Suppressor macrophage treated with lipopolysaccharide for 1 hour (primary cell): ENCODE measurements around the gene FBXW8.

ENCODE experiments used
- DNase-seq, 3 donors: peaks; one replicate each; pipeline ENCODE4 v3.0.0-alpha.2; 2020 to 2022

FBXW8 gene

DNA sequence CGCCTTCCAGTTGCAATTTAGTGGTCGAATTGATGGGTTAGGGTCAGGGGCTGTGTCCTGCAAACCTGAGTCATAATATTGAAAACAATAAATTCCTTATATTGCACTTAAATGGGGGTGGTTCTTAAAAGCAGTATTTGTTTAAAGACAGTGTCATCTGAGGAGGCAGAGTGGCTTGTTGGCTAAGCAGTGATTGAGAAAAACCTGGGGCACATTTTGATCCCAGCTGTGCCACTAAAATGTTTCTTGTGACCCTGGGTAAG, 48.4 kb downstream of the FBXW8 start:
- DNase-seq: no peak

DNA sequence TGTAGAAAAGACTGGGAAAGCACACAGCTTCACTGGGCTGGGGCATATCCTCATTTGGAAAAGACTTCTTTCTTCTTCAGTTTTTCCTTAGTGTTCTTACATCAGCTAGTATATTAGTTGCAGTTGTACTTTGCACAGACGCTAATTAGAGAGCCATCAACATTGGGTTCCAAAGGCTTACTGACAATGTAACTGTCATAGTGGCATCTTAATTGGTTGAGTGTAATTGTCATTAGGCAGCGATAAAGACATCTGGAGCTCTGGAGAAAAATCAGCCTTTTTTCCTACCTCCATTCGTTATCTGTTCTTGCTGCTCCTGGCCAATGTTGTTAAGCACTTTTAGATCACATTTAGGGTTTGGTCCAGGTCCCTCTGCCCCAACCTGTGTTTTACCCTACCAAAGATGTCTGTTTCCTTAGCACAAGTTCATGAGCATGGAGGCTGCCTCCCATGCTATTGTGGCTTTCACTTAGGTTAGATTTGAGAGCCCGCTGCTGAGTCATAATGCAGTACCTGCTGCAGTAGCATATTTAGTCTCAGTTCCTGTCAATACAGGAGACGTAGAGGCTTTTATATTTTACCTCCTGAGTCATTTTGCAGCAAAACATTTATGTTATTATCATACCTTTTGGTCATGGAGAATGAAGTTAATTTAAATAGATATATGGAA, 49.2 kb downstream of the FBXW8 start:
- DNase-seq: no peak

DNA sequence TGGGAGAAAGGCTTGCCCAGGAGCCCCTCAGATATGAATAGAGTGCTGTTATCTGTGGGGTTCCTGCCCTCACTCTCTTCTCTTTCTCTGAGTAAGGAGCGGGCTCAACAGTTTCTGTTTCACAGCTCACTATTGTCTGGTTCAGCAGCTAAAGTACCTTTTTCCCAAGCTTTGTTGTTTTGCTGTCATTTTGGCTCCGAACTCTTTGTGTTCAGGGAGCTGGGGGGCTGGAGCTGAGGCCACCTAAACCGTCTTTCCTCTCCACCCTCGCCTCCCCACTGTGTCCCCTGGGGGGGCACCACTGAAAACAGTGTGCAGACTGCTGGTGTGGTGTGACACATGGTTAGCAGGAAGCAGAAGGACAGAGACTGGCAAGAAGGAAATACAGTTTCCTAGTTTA, 51.4 kb downstream of the FBXW8 start:
- DNase-seq: peak in 2 of 3 donors; percentile 10 to 11

DNA sequence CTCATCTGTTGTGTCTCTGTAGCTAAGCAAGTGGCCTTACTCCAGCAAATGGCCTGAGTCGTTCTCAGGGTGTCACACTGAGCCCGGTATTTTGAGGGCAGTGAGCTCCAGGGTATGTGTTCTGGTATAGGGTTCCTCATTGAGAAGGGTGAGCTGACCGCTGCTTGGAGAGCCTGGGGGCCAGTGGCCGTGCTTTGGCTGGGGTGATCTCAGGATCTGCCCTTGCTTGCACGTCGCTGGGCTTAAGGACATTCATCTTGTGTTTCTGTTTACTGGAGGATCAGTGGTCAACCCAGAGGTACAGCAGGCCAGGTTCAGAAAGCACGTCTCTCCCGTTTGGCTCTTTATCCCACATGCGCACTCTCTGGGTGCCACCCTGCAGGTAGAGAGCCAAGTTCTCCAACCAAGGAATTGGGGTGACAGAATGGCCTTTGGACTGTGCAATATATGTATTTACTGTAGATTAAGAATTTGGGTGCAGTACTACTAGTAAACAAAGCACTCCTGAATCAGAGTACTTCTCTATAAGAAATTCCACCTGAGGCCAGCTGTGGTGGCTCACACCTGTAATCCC, 52.1 kb downstream of the FBXW8 start:
- no peak for DNase-seq

DNA sequence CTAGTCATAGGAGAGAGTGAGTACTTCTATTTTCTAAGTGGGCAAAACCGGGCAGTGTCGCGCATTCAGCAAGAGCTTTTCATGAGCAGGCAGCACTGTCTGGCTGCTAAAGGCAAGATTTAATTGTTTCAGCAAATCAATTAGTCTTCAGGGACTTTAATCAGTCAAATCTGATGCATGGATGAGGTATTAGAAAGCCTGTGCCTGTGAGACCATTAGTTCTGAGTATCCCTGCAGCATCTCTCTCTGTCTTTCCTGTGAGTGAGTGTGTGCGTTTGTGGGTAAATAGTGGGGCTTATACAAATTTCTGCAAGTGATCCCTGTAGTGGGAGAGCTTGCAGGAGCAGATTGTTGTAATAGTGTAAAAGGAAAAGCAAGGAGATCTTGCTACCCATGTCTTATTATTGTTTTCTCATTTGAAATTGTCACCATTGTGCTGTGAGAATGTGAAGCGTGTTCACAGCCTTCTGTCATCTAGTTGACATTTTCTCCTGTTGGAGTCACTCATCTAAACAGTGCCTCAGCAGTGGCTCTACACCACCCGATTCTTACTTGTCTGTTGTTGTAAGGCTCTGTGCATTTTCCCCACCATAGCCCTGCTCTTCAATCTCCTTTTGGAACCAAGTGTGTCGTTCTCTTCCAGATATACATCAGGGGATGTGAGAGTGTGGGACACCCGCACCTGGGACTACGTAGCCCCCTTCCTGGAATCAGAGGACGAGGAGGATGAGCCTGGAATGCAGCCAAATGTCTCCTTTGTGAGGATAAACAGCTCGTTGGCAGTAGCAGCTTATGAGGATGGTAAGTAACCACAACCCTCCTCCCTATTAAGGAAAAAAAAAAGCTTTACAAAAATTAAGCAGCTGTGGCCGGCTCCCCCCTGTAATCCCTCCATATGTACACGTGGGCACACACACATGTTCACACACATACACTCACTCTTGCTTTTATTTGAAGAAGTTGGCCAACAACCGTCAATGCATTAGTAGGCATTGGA, 53.6 kb downstream of the FBXW8 start:
- no peak for DNase-seq

DNA sequence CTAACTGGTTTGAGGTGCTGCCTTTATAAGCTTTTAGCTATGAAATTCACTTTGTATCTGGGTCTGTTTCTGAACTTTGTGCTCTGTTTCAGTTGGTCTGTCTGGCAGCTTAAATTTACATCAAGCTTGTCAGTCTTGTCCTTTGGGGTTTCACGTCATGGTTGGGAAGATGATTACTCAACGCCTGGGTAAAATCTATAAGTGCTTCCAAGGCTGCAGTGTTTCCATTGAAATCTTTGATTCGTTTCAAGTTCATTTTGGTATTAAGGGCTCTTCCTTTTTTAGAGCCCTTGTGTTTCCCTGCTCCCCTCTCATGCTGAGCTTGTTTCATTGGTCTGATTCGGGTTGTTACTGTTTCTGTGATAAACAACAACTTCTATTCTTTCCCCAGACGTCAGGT, 58.2 kb downstream of the FBXW8 start:
- DNase-seq: no peak

DNA sequence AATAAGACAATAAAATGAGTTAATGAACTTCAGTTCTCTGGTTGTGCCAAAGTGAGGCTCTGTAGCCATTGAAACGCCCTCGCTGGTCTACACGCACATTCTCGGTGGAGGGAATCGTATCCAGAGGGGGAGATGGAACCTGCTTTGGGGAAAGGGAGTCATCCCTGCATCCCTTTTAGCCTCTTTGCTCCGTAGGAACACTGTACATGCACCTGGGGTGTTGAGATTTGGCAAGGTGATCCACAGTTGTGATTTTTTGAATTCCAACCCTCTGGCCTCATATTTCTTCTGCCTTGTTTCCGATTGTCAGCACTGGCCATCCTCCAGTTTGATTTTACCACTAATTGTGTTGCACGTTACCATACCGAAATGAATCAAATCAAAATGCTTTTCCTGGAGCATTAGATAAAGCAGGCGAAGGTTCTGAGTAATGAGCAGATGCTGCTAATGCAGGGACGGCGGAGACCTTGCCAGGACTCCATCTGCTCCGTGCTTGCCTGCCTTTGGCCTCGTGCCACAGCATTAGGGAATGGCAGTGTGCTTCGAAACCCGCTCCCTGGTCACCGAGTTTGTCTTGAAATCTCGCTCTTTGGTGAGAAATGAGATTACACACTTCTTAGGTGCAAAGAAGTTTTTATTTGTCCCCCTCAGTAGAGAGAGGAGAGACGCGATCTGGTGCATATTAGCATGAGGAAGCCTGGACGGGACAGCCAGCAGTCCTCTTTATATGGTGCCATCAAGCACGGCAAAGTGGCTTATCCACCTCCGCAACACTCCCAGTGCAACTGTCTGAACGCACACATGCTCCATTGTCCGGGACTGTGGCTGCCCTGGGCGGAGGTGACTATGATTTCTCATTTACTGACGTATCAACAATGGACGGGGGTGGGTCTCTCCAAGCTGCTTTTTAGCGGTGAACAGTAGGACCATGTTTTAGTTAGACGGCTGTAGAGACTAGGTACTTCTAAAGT, 59.1 kb downstream of the FBXW8 start:
- DNase-seq: no peak

DNA sequence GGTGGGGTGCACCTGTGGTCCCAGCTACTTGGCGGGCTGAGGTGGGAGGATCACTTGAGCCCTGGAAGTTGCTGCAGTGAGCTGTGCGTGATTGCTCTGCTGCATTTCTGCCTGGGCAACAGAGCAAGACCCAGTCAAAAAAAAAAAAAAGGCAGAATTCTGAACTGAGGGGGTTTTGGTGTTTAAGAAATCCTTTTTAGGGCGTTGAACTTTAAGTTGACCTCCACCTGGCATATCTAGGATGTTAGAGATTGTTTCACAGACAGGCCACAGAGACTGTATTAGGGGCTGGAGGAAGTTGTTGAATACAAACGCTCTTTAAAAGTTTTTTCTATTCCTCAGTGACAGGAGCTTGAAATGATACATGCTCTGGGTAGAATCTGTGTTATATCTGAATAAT, 60.5 kb downstream of the FBXW8 start:
- DNase-seq: no peak

DNA sequence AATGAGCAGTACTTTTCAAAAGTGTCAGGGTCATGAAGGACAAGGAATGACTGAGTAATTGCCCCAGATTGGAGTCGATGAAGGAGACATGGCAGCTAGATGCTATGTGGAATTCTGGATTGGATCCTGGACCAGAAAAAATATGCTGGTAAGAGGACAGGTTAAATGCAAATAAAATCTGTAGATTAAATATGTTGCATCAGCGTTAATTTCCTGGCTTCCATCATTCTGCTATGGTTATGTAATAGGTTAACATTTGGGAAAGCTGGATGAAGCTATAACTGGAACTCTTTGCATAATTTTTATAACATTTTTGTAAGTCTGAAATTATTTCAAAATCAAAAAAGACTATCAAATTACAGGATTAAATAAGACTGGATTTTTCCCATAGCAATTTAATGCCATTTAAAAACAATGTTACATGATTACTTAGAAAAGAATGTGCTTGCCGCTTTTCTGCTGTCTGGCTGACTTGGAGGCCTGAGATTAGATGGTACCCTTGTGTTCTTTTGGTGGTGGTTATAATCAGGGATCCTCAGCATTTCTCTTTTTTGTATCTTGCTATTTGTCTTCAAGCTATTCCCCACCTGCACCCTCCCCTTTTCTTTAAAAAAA, 65.1 kb downstream of the FBXW8 start:
- DNase-seq: no peak

DNA sequence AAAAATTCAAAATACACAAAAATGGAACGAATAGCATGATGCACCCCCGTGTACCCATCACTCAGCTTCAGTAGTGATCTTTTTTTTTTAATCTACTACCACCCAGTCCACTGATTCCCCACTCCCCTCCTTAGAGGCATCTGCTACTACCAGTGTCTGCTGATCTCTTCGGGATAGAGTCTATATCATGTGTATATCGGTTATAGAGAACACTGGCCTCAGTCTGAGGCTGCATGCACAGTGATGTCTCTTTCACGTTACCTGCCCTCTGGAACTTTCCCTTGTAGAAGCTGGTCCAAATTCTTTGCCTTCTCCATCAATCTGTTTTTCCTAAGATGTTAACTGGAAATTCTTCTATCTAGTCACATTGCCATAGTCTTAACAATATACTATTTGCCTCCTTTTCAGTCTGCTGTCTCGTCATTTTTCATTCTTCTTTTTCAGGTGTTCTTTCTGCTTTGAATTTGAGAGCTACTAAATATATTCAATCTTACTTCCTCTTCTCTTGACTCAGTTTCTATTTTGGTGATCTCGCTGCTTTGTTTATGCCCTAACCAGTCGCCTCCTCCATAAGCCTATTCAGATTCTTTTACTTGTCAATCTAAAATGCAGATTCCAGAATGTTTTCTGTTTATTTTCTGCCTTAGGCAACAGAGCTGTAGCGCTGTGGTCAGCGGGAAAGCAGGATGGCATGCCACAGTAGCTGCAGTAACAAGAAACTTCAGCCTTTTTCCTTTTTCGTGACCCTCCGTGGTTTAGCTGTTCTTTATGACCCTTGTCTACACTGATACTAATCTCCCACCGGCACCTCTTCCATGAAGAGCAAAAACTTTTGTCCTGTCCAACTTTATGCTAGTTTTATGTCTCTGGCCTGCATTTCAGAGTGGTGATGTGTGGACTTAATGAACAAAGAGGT, 67.0 kb downstream of the FBXW8 start:
- no peak for DNase-seq

DNA sequence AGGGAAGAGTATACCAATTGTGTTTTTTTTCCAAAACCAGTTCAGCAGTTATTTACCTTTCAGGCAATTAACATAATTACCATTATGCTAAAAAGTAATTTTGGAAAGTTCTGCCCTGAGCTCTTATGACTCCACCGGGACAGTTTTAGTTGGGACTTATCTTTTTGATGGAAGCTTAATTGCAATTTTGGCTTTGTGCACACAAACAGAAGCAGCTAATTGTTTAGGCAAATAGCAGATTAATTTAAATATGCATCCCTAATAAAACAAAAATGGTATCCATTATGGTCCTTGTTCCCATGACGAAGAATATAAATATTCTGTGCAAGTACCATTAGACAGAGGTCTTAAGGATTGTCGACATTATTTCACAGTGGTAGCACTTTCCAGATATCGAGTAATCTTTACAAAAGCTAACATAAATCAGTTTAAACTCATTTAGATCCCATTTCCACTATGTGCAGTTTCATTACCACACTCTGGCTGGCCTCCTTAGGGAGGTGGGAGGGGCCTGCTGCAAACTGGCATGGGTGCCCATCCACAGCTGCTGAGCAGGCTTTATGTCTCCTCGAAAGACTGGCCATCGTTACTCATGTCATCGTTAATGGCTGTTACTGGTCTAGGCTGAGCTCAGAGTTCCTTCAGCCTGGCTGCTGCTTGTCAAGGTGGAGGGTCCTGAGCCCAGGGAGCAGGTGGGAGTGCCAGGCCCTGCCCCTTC, 68.2 kb downstream of the FBXW8 start:
- no peak for DNase-seq

DNA sequence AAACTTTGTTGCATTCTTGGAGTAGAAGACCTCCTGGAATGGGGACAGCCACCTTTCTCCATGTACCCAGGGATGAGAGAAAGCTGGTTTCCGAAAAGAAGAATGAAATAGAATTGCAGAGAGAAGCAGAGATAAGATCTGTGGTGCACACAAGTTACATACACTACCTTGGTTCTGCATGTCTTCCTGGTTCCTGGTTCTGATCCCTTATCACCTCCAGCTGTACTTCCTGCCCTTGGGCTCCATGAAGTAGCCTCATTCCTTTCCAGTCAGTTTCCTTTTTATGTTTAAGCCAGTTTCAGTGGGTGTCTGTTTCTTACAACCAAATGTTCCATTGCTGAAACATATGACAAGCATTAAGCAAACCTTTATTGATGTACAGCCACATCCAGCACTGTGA, 69.3 kb downstream of the FBXW8 start:
- no peak for DNase-seq

DNA sequence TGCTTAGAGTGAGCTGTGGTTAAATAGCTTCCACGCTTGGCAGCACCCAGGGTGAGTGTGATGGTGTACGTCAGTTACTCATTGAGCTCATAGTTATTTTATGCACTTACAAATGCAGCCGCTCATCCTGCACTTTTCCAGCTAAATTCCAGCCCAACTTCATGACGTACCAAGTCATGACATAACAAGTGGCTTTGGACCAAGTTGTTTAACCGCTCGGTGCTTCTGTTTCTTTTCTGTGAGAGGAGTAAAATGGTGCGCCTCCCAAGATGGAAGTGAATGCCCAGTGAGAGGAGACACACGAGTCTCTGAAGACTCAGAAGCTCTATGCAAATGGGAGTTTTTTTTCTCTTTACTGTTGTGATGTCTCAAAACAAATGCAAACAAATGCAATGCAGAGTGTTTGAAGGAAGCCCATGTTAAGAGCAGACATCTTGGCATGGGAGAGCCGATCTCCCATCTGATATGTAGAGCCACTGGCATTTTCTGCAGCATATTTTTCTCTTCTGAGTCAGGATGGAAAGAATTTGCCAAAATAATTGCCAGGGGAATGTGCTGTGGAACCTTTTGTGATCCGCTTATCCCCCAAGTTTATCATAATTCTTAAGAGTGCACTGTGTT, 72.2 kb downstream of the FBXW8 start:
- DNase-seq: no peak

DNA sequence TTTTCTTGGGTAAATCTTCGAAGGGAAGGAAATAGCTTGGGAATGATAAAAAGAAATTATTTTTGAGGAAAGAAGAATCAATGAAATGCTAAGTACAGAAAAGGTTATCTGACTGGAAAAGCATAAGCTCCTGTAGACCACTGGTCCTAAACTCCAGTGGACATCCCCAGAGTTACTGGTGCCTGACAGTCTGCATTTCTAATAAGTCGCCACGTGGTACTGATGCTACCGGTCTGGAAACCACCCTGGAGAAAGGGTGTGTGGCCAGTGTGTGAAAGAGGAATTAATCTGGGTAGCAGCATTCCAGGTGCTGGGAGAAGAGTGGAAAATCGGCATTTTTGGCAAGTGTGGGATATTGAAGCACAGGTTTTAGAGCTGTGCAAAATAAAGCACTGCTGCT, 73.3 kb downstream of the FBXW8 start:
- DNase-seq: no peak

DNA sequence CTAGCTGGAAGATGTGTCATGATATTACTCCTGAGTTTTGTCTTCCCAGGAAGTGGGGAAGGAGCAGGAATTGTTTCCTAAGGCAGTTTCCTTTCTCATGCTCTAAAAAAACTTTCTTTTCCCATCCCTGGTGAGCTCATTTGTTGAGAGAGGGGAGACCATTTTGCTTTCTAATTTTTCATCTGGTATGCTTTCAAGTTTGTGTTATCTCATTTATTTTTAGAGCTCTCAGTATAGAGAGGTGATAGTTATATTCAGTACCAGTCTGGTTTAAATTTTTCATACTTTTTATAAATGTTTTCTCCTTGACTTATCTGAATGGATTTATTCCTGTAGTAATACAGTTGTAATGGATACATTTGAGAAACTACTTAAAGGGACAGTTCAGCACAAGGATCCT, 79.6 kb downstream of the FBXW8 start:
- no peak for DNase-seq

DNA sequence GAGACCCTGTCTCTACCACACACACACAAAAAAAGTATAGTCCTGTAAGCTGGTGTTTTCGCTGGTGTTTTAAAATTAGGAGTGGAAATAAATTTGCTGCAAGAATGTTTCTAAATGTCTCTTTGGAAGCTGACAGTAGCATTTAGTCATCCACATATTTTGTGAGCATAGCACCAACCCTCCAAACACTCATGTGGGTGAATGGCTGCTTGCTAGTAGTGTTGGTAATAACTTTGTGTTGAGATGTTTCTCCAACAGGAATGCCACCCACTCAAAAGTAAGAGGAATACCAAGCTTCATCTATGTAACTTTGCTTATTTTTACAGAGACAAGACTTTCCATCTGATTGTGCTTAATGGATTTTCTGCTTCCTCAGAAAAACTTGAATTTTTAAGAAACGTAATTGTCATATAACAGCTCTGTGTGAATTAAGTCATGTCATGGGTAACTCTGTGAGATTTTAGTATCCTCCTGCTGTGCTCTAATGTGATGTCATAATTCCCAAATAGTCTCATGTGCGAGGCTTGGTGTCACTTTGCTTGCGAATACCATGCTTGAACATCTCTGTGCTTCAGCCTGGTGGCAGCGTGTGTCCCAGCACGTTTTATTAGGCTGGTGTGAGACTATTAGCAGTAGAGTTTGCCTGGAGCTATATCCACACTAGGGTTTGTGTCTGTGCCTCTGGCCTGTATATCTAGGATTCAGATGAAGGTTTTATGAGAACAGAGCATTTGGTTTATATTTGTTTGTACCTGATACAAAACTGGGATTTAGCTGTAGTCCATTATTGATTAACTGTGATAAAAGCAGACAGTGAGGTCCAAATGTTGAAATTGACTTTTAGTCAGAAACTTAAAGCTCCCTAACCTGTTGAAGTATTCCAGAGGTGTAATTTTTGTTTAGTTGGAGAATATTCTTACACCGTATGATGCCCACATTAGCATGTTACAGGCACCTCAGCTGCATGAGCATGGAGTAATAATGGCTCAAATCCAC, 80.5 kb downstream of the FBXW8 start:
- DNase-seq: no peak

DNA sequence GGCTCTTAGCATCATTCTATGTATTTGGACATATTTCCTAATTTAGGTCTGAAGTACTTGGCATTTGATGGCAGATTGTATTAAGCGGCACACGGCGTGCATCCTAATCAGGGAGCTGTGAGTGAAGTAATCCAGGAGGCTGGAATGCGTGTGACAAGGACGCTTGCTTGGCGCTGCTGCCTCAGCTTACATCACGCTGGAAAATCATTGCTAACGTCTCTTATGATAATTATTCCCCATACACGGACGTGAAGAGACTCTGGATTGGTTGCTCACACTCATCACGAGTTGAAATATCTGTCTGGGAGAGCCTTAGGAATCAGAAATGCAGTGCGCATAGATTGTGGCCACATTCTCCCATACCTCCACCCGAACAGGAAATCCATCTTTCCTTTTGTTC, 85.3 kb downstream of the FBXW8 start:
- DNase-seq: no peak

DNA sequence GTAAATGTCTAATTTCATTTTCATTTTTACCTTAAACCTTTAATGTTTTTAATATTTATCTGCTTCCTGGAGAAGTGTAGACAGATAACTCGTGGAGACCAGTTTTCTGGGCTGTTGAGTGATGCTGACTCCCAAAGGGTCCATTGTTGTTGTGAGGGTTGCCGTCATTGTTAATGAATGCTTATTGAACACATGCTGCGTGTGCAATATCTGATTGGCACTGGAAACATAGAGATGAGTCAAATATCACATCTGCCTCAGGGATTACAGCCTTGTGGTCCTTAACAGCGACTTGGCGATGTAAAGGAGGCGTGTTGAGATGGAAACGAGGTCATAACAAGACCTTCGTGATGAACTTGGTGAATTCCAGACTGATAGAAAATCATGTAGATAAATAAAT, 85.9 kb downstream of the FBXW8 start:
- DNase-seq: no peak

DNA sequence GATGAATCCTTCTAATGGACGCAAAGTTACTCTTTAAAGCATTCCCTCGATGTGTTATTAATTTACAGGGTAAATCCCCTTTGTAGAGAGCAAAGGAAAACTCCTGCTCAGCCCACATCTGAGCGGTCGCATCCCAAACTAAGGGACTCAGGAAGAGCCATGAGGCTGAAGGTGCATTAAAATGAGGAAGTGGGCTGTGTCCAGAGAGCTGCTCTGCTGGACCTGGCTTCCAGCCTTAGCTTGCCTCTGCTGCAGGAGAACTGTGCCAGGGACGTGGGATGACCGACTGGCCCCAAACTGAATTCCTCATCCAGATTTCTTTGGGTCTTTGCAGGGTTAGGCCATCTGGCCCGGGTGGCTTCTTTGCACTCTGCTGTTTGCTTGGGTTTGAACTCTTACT, 88.3 kb downstream of the FBXW8 start:
- no peak for DNase-seq
